MM.1S (cell line): ENCODE data around the gene HSPA2.
"Not testable (repeated sequence)": the region's sequence is repeated elsewhere in the genome, so short reads cannot be mapped to it uniquely, and the experiment has no call there.

Experiments used
- DNase-seq: peaks from one replicate; pipeline ENCODE4 v3.0.0-alpha.2; 2015
- H2AFZ ChIP-seq: fragments of 300-600 bp; sonication (generic); 2 replicates; pipeline ENCODE4 v1.6.0; 2016; ENCODE audit warnings: antibody characterized with exemption, low read length
- H3F3A ChIP-seq: fragments of 300-600 bp; sonication (generic); 2 replicates; pipeline ENCODE4 v1.6.1; 2016; ENCODE audit warnings: mild to moderate bottlenecking, antibody characterized with exemption, low read length, moderate library complexity, mixed read lengths; ENCODE audit not compliant: insufficient read depth
- H3K27ac ChIP-seq: fragments of 300-600 bp; sonication (generic); 2 replicates; pipeline ENCODE4 v1.5.1; 2016; ENCODE audit warnings: mild to moderate bottlenecking, low read length
- H3K27me3 ChIP-seq: fragments of 300-600 bp; sonication (generic); replicated peaks from 2 replicates; pipeline ENCODE4 v1.6.0; 2016; ENCODE audit warnings: low read length; ENCODE audit not compliant: insufficient read depth
- H3K36me3 ChIP-seq: fragments of 300-600 bp; sonication (generic); replicated peaks from 2 replicates; pipeline ENCODE4 v1.6.1; 2016; ENCODE audit warnings: mild to moderate bottlenecking, low read length, mixed read lengths; ENCODE audit not compliant: insufficient read depth
- H3K4me1 ChIP-seq: fragments of 300-600 bp; sonication (generic); 2 replicates; pipeline ENCODE4 v1.6.1; 2016; ENCODE audit warnings: low read length, mixed read lengths
- H3K4me2 ChIP-seq: fragments of 300-600 bp; sonication (generic); 2 replicates; pipeline ENCODE4 v1.6.0; 2016; ENCODE audit warnings: low read depth, low read length
- H3K4me3 ChIP-seq: fragments of 300-600 bp; sonication (generic); 2 replicates; pipeline ENCODE4 v1.5.1; 2016; ENCODE audit warnings: low read length, mixed read lengths
- H3K79me2 ChIP-seq: fragments of 300-600 bp; sonication (generic); 2 replicates; pipeline ENCODE4 v1.6.1; 2016; ENCODE audit warnings: mixed run types, low read length, mixed read lengths
- H3K9ac ChIP-seq: fragments of 300-600 bp; sonication (generic); 2 replicates; pipeline ENCODE4 v1.6.1; 2016; ENCODE audit warnings: low read length, mixed read lengths
- H3K9me2 ChIP-seq: fragments of 300-600 bp; sonication (generic); replicated peaks from 2 replicates; pipeline ENCODE4 v1.6.1; 2016; ENCODE audit warnings: mild to moderate bottlenecking, low read length, mixed read lengths; ENCODE audit not compliant: insufficient read depth
- H3K9me3 ChIP-seq: fragments of 300-600 bp; sonication (generic); replicated peaks from 2 replicates; pipeline ENCODE4 v1.6.1; 2016; ENCODE audit warnings: mild to moderate bottlenecking, low read length, mixed read lengths; ENCODE audit not compliant: insufficient read depth
- H4K20me1 ChIP-seq: fragments of 300-600 bp; sonication (generic); 2 replicates; pipeline ENCODE4 v1.6.1; 2016; ENCODE audit warnings: mild to moderate bottlenecking, low read length, moderate library complexity, mixed read lengths; ENCODE audit not compliant: insufficient read depth
- CTCF ChIP-seq: fragments of 300-600 bp; sonication (generic); IDR thresholded peaks from 2 replicates; pipeline ENCODE4 v1.5.1; 2016; ENCODE audit warnings: antibody characterized with exemption, low read length, mixed read lengths
- EZH2 ChIP-seq: fragments of 300-600 bp; sonication (generic); optimal IDR thresholded peaks from 2 replicates; pipeline ENCODE3; 2017; ENCODE audit warnings: low read depth, mild to moderate bottlenecking, antibody characterized with exemption, low read length, mixed read lengths
- EZH2phosphoT487 ChIP-seq: fragments of 300-600 bp; sonication (generic); IDR thresholded peaks from 2 replicates; pipeline ENCODE4 v1.6.1; 2018; ENCODE audit warnings: antibody characterized with exemption, low read length

Gene HSPA2

GRCh38 chr14:64515053-64515452 is 25.5 kb upstream of the HSPA2 start:
- H3K27me3 ChIP-seq = no peaks in the 10 kb centered on the region
- peaks cover 95% of the 10 kb centered on the region for H3K79me2 ChIP-seq
- no peaks in the 10 kb centered on the region for H3K9me3 ChIP-seq
- H3K9me2 ChIP-seq = no peaks in the 10 kb centered on the region
- TF ChIP-seq CTCF = no peak
- no peak for TF ChIP-seq EZH2phosphoT487
- no peak for TF ChIP-seq EZH2
- peaks cover 17% of the 10 kb centered on the region; the same call in 1 of the 2 replicates for H4K20me1 ChIP-seq
- H3F3A ChIP-seq = no peaks in the 10 kb centered on the region; the same call in 1 of the 2 replicates
- peaks cover 24% of the 10 kb centered on the region; the same call in 1 of the 2 replicates for H3K4me1 ChIP-seq
- H3K9ac ChIP-seq = no peak overlapping the region
- H3K36me3 ChIP-seq = no peaks in the 10 kb centered on the region
- H3K27ac ChIP-seq = no peak overlapping the region
- H3K4me3 ChIP-seq = no peak overlapping the region
- no peak overlapping the region for H2AFZ ChIP-seq
- H3K4me2 ChIP-seq = no peak overlapping the region
- no peak for DNase-seq

GRCh38 chr14:64516969-64517368 is 23.6 kb upstream of the HSPA2 start:
- Histone ChIP-seq H3K9ac (no peak overlapping the region), H3K4me3 (no peak overlapping the region), H3K27ac (no peak overlapping the region), H3K4me1 (peaks cover 16% of the 10 kb centered on the region), H4K20me1 (peaks cover 10% of the 10 kb centered on the region; the same call in 1 of the 2 replicates), H3K9me3 (no peaks in the 10 kb centered on the region), H3K79me2 (peaks cover 95% of the 10 kb centered on the region), H3K36me3 (no peaks in the 10 kb centered on the region), H2AFZ (no peak overlapping the region), H3K27me3 (no peaks in the 10 kb centered on the region), H3K4me2 (0 out of 2 replicates have a peak overlapping the region, but pooled peaks have one; percentile 6), H3F3A (peaks cover 4% of the 10 kb centered on the region), H3K9me2 (no peaks in the 10 kb centered on the region)
- TF ChIP-seq CTCF = no peak
- no peak for TF ChIP-seq EZH2
- no peak for TF ChIP-seq EZH2phosphoT487
- DNase-seq = no peak

GRCh38 chr14:64517667-64518066 is 22.9 kb upstream of the HSPA2 start:
- H3K9me3 ChIP-seq, H3K9ac ChIP-seq, DNase-seq, H3K9me2 ChIP-seq, H3K27me3 ChIP-seq, H2AFZ ChIP-seq, H3K36me3 ChIP-seq, H3K27ac ChIP-seq, H3K4me3 ChIP-seq, H3K4me2 ChIP-seq: not testable (repeated sequence)
- peaks cover 92% of the 10 kb centered on the region for H3K79me2 ChIP-seq
- H4K20me1 ChIP-seq = peaks cover 16% of the 10 kb centered on the region
- H3K4me1 ChIP-seq = peaks cover 23% of the 10 kb centered on the region
- H3F3A ChIP-seq = peaks cover 11% of the 10 kb centered on the region

GRCh38 chr14:64518229-64518628 is 22.3 kb upstream of the HSPA2 start:
- Histone ChIP-seq H3K27me3 (no peaks in the 10 kb centered on the region), H3K9ac (no peak overlapping the region), H3K4me2 (no peak overlapping the region), H3K9me2 (no peaks in the 10 kb centered on the region), H2AFZ (no peak overlapping the region), H3K4me3 (no peak overlapping the region), H3K36me3 (no peaks in the 10 kb centered on the region), H3K79me2 (peaks cover 86% of the 10 kb centered on the region), H3K27ac (no peak overlapping the region), H3F3A (peaks cover 17% of the 10 kb centered on the region), H4K20me1 (peaks cover 15% of the 10 kb centered on the region), H3K9me3 (no peaks in the 10 kb centered on the region), H3K4me1 (peaks cover 24% of the 10 kb centered on the region)
- DNase-seq = no peak
- TF ChIP-seq EZH2 = no peak
